HCT116 (cell line): ENCODE data around the gene COPS9.

Experiments
- CEBPB ChIP-seq: IDR thresholded peaks from 2 replicates; pipeline ENCODE4 v1.6.1; 2012; ENCODE audit warnings: low read depth
- CTCF ChIP-seq, 3 experiments: fragments of 200-600 bp in 1 of 3; sonication (generic) in 1 of 3; IDR thresholded peaks in 2 of 3; conservative IDR thresholded peaks in 1 of 3; 2 replicates each; pipeline ENCODE4 v1.5.1; 2012 to 2017; ENCODE audit warnings: low read depth in 2 of 3, low read length in 2 of 3, antibody characterized with exemption in 1 of 3, borderline replicate concordance in 1 of 3, control low read depth in 1 of 3, mild to moderate bottlenecking in 1 of 3, mixed read lengths in 1 of 3, mixed run types in 1 of 3, moderate library complexity in 1 of 3; ENCODE audit not compliant: insufficient read depth in 1 of 3
- EZH2 ChIP-seq: fragments of 200-600 bp; sonication (generic); IDR thresholded peaks from 2 replicates; pipeline ENCODE4 v1.6.1; 2017; ENCODE audit warnings: antibody characterized with exemption, mixed run types
- FOSL1 ChIP-seq: IDR thresholded peaks from 2 replicates; pipeline ENCODE4 v1.6.1; 2012; ENCODE audit warnings: low read depth
- POLR2AphosphoS5 ChIP-seq: IDR thresholded peaks from 2 replicates; pipeline ENCODE4 v1.6.1; 2011; ENCODE audit warnings: mild to moderate bottlenecking, low read depth, low read length, moderate library complexity
- REST ChIP-seq: IDR thresholded peaks from 2 replicates; pipeline ENCODE4 v1.6.1; 2012; ENCODE audit warnings: low read depth
- SRF ChIP-seq: IDR thresholded peaks from 2 replicates; pipeline ENCODE4 v1.6.1; 2012; ENCODE audit warnings: low read depth
- TCF7L2 ChIP-seq: IDR thresholded peaks from 2 replicates; pipeline ENCODE4 v1.7.0; 2011; ENCODE audit warnings: borderline replicate concordance, inconsistent platforms; ENCODE audit not compliant: insufficient read depth, insufficient read length; ENCODE audit errors: extremely low read depth
- ZFX ChIP-seq: fragments of 450-650 bp; IDR thresholded peaks from 2 replicates; pipeline ENCODE4 v1.6.1; 2017
- ZNF274 ChIP-seq: fragments of 200-500 bp; sonication (Bioruptor generic); IDR thresholded peaks from 2 replicates; pipeline ENCODE4 v1.6.1; 2014; ENCODE audit warnings: mild to moderate bottlenecking, low read depth, low read length, inconsistent platforms
- TF ChIP-seq, protein P1 (sequence below): IDR thresholded peaks from 2 replicates; pipeline ENCODE4 v1.6.1; 2012
- TF ChIP-seq, protein P2 (sequence below): IDR thresholded peaks from 2 replicates; pipeline ENCODE4 v1.6.1; 2011; ENCODE audit warnings: mild to moderate bottlenecking, low read length, moderate library complexity; ENCODE audit not compliant: insufficient replicate concordance; ENCODE audit errors: extremely low read depth

- TF ChIP-seq POLR2AphosphoS5 (no peak), REST (no peak), CTCF (IDR thresholded peaks at IDR 0.05 in 2 of 3, conservative IDR thresholded peaks at IDR 0.05 in 1 of 3; ENCODE audit: borderline replicate concordance in 1 of 3, insufficient read depth in 1 of 3, low read depth in 2 of 3, low read length in 2 of 3) (no peak), EZH2 (no peak), SRF (no peak), FOSL1 (no peak), ZNF274 (no peak), TCF7L2 (no peak), CEBPB (no peak), ZFX (no peak)
- TF ChIP-seq, protein P1, sequence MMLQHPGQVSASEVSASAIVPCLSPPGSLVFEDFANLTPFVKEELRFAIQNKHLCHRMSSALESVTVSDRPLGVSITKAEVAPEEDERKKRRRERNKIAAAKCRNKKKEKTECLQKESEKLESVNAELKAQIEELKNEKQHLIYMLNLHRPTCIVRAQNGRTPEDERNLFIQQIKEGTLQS = no peak
- TF ChIP-seq, protein P2, sequence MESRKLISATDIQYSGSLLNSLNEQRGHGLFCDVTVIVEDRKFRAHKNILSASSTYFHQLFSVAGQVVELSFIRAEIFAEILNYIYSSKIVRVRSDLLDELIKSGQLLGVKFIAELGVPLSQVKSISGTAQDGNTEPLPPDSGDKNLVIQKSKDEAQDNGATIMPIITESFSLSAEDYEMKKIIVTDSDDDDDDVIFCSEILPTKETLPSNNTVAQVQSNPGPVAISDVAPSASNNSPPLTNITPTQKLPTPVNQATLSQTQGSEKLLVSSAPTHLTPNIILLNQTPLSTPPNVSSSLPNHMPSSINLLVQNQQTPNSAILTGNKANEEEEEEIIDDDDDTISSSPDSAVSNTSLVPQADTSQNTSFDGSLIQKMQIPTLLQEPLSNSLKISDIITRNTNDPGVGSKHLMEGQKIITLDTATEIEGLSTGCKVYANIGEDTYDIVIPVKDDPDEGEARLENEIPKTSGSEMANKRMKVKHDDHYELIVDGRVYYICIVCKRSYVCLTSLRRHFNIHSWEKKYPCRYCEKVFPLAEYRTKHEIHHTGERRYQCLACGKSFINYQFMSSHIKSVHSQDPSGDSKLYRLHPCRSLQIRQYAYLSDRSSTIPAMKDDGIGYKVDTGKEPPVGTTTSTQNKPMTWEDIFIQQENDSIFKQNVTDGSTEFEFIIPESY = no peak
Observed at GRCh38 chr2:240126731-240127130, 9.4 kb downstream of the COPS9 start.
